ENCODE data around the gene ODF2L.
A peak's percentile ranks its signal among the peaks of the same experiment; 100 is the strongest.

Gene ODF2L

DNA sequence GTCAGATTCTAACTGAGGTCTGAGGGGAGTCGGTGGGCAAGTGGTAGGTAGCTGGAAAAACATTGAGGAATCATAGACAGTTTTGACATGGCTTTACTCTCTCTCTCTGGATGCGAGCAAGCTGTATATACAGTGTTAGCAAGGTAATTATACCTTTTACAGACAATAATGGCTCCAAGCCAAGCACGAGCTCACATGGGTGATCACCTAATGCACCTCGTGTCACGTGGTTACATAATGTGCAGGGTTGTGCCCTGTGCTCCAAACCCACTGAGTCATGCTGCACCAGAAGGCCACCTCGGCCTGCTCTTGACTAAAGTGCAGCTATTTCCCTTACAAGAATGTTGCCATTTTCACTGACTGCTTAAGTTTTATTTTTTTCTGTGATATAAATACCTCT lies 20.2 kb upstream of the ODF2L start:
- DNase-seq (ENCODE audit: low spot score in 2 of 2) (no peak), ATAC-seq (ENCODE audit: low read depth) (no peak)
- Mint-ChIP-seq H3K4me3 (no peak overlapping the region), H3K36me3 (no peaks in the 10 kb centered on the region), H3K4me1 (peaks cover 4% of the 10 kb centered on the region), H3K27me3 (no peaks in the 10 kb centered on the region), H3K27ac (no peak overlapping the region), H3K9me3 (no peaks in the 10 kb centered on the region)

DNA sequence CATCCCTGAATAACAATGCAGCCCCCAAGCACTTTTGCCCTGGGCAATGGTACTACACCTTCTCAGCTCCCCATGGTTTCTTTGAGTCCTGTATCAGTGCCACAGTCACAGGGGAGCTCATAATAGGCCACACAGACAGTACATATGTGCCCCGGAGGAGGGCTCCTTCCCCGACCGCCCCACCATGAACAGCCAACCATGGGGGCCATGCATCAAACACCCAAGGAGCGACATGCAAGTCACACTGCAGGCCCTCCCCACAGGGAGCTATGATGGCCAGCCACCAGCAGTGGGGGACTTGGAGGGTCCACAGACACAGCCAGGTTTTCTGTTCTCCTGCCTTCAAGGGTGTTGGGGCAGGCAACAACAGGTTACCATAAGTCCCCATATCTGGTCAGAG lies 14.8 kb upstream of the ODF2L start:
- no peak for ATAC-seq (ENCODE audit: low read depth)
- H3K27me3 Mint-ChIP-seq: no peaks in the 10 kb centered on the region
- no peak for DNase-seq (ENCODE audit: low spot score in 2 of 2)
- H3K27ac Mint-ChIP-seq: no peak overlapping the region
- no peak overlapping the region for H3K4me3 Mint-ChIP-seq
- H3K36me3 Mint-ChIP-seq: no peaks in the 10 kb centered on the region
- H3K4me1 Mint-ChIP-seq: no peaks in the 10 kb centered on the region
- no peaks in the 10 kb centered on the region for H3K9me3 Mint-ChIP-seq

DNA sequence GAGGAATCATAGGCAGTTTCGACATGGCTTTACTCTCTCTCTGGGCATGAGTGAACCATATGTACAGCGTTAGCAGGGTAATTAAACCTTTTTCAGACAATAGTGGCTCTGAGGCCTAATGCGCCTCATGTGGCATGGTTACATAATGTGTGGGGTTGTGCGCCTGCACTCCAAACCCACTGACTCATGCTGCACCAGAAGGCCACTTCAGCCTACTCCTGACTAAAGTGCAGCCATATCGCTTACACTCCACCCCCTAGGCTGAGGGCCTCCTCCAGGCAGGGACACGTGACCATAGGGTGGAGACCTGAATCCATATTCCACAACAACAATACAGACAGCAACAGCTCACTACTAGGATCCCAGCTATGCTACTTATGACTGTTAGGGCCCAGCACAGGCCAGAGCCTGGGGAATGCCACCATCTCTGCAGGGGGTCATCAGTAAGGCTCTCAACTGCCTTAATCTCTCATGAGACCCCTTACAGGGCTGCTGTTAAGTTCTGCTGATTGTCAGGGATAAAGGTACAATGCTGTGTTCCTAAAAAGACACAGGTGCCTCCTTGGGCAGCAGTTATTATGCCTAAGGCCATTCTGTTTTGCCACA lies 13.4 kb upstream of the ODF2L start:
- Mint-ChIP-seq H3K27ac (no peak overlapping the region), H3K4me3 (no peak overlapping the region), H3K27me3 (no peaks in the 10 kb centered on the region), H3K9me3 (no peaks in the 10 kb centered on the region), H3K36me3 (no peaks in the 10 kb centered on the region), H3K4me1 (no peaks in the 10 kb centered on the region)
- DNase-seq (ENCODE audit: low spot score in 2 of 2) (no peak), ATAC-seq (ENCODE audit: low read depth) (no peak)

DNA sequence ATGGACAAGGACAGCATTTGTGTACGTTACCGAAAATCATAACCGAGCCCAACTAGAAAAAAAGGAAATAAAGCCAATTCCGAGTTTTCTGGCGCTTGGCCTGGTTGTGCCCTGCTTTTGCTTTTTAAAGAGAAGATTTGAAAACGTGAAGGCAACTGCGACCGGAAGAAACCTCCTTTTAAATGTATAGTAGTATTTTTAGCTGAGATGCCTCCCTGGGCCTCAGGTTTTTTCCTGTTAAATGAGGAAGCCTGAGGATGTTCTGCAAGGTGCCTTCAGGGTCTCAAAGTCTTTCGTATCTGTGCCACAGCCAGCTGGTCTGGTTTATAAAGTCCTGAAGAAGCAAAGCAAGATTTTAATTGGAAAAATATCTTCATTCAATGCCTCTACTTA lies 371 bp upstream of the ODF2L start:
- Mint-ChIP-seq H3K9me3 (no peaks in the 10 kb centered on the region), H3K27me3 (no peaks in the 10 kb centered on the region), H3K27ac (peak overlapping the region; percentile 97), H3K36me3 (no peaks in the 10 kb centered on the region), H3K4me1 (peaks cover 32% of the 10 kb centered on the region), H3K4me3 (peak overlapping the region; percentile 99)
- DNase-seq (ENCODE audit: low spot score in 2 of 2): peak in 1 of 2 donors; percentile 16
- peak; percentile 31 for ATAC-seq (ENCODE audit: low read depth)

DNA sequence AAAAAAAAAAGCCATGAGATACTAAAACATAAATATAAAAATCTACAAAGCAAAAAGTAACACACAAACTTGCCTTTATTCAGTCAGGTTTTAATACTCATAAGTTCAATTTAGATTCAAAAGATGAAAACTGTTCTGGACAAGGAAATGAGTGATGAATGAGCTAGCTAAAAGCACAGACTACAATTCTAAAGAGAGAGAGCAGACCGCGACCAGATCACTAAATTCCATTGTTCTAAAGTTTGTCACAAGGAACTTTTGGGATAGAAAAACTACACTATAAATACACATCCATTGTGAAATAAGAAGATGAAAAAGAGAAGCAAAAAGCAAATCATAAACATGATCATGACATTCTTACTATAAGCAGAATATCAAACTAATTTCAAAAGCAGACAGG lies 1.7 kb downstream of the ODF2L start:
- no peak for DNase-seq (ENCODE audit: low spot score in 2 of 2)
- H3K27ac Mint-ChIP-seq: no peak overlapping the region
- peak overlapping the region; percentile 24 for H3K4me3 Mint-ChIP-seq
- H3K36me3 Mint-ChIP-seq: peaks cover 7% of the 10 kb centered on the region
- no peaks in the 10 kb centered on the region for H3K27me3 Mint-ChIP-seq
- peaks cover 50% of the 10 kb centered on the region for H3K4me1 Mint-ChIP-seq
- H3K9me3 Mint-ChIP-seq: no peaks in the 10 kb centered on the region
- ATAC-seq (ENCODE audit: low read depth): no peak

DNA sequence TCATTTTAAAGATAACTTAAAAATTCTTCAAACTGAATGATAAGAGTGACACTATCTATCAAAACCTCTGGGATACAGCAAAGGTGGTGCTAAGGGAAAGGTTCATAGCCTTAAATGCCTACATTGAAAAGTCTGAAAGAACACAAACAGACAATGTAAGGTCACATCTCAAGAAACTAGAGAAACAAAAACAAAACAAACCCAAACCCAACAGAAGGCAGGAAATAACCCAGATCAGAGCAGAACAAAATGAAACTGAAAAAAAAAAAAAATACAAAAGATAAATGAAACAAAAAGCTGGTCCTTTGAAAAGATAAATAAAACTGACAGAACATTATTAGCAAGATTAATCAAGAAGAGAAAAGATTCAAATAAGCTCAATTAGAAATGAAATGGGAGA lies 6.8 kb downstream of the ODF2L start:
- peak; percentile 74 for ATAC-seq (ENCODE audit: low read depth)
- peak overlapping the region; percentile 75 for H3K27ac Mint-ChIP-seq
- no peaks in the 10 kb centered on the region for H3K9me3 Mint-ChIP-seq
- no peak for DNase-seq (ENCODE audit: low spot score in 2 of 2)
- H3K27me3 Mint-ChIP-seq: no peaks in the 10 kb centered on the region
- H3K4me3 Mint-ChIP-seq: peak overlapping the region; percentile 15
- H3K4me1 Mint-ChIP-seq: peaks cover 36% of the 10 kb centered on the region
- peaks cover 7% of the 10 kb centered on the region for H3K36me3 Mint-ChIP-seq

DNA sequence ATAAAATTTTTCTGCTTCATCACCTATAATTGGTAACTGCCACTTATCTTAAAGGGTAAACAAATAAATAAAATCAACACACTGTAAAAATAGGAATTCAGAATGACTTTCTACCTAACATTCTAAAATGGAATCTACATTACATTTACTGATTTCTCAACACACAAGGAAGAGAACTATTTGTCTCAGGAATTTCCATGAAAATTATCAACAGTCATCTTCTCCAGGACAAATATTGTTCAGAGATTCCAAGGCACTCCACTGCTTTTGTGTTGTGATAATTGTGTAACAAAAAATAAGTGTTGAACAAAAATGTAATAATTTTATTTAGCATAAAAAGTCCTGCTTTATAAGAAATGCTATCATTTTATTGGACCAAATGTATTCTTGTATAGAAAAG lies 7.3 kb downstream of the ODF2L start:
- Mint-ChIP-seq H3K4me1 (peaks cover 34% of the 10 kb centered on the region), H3K36me3 (peaks cover 7% of the 10 kb centered on the region), H3K27ac (peak overlapping the region; percentile 75), H3K4me3 (no peak overlapping the region), H3K27me3 (no peaks in the 10 kb centered on the region), H3K9me3 (no peaks in the 10 kb centered on the region)
- no peak for DNase-seq (ENCODE audit: low spot score in 2 of 2)
- no peak for ATAC-seq (ENCODE audit: low read depth)

DNA sequence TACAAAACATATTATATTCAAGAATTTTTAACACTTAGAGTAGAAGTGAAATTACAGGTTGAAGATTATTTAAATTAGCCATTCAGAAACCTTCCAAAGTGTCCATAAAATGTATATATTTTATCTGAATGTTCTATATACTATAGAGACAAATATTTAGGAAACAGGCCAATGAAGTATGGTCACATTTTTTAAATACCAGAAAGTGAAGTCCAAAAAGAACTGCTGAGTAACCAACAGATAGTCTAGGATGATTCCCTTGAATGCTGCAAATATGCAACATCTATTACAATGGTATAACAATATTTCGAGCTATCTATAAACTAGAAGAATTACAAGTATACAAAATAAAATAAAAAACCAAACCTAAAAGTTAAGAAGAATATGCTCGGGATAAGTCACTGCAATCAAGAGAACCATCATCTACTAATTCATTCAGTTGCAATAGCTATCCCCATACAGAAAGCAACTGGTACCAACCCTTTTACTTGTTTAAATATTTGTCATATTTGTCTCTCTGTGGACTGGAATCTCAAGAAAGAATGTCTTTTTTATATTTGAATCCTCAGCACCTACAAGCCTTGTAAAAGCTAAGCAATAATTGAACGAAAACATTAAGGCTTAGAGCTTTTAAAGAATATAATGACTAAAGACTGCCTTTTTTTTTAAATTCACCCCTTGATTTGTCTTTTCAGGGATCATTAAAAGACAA lies 8.1 kb downstream of the ODF2L start:
- DNase-seq (ENCODE audit: low spot score in 2 of 2) (no peak), ATAC-seq (ENCODE audit: low read depth) (no peak)
- H3K4me3 Mint-ChIP-seq: no peak overlapping the region
- H3K36me3 Mint-ChIP-seq: peaks cover 7% of the 10 kb centered on the region
- H3K27me3 Mint-ChIP-seq: no peaks in the 10 kb centered on the region
- no peak overlapping the region for H3K27ac Mint-ChIP-seq
- H3K4me1 Mint-ChIP-seq: peaks cover 31% of the 10 kb centered on the region
- H3K9me3 Mint-ChIP-seq: no peaks in the 10 kb centered on the region

DNA sequence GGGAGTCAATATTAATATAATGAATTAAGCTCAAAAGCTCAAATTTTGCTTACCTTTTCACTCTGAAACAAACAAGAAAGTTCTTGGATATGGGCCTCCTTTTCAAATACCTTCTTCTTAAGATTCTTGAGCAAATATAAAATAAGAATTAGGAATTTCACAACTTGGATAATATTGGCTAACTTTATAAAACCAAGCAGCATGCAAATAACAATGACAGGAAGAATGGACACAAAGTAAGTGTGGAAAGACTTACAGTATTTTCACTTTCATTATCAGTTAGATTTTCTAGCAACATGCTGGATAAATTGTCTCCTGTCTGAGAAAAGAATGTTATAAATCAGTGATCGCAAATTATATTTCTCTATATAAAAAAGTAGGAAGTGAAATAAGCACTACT lies 13.2 kb downstream of the ODF2L start:
- Mint-ChIP-seq H3K36me3 (peaks cover 9% of the 10 kb centered on the region), H3K4me1 (no peaks in the 10 kb centered on the region), H3K27ac (peak overlapping the region; percentile 24), H3K27me3 (no peaks in the 10 kb centered on the region), H3K9me3 (peaks cover 4% of the 10 kb centered on the region), H3K4me3 (no peak overlapping the region)
- no peak for ATAC-seq (ENCODE audit: low read depth)
- DNase-seq (ENCODE audit: low spot score in 2 of 2): no peak

DNA sequence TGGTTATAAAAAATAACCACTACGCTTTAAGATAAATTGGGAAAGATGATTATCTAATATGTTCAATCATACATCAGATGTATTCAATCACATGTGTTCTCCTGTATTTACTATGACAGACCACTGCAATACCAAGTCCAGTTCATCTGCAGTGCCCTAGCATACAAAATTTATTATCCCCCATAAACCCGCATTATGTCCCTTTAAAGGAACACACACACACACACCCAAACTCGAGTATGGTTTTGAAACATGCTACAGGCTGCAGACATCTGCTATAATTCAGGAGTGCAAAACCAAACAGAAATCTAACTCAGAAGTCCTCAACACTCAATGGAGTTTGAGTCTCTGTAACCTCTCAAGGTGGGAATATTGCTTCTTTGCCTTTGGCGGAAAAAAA lies 14.9 kb downstream of the ODF2L start:
- Mint-ChIP-seq H3K4me1 (no peaks in the 10 kb centered on the region), H3K27me3 (no peaks in the 10 kb centered on the region), H3K9me3 (peaks cover 6% of the 10 kb centered on the region)

DNA sequence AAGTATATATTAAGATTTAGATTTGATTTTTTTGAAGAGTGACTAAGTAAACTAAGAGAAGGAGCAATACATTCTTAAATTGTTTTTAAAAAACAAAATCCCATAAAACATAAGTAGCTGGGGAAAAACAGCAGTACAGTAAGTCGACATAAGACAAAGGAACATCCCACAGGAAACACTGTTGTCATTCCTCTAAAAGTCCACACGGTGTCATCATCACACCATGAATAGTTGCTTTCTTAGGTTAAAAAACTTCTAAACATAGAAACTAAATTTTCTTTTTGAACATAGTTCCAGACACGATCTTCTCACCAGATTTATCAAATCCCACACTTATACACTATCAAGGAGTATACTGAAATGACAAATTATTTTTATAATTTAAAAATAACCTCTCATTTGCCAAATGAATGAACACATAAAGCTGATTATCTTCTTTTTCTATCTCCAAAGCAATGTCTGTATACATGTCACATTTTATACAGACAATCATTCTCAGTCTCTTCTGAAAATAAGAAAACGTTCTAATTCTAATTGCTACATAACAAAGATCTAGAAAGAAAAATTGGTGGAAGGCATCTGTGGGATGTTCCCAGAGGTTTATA lies 15.8 kb downstream of the ODF2L start:
- DNase-seq (ENCODE audit: low spot score in 2 of 2) (peak in 1 of 2 donors; percentile 12), ATAC-seq (ENCODE audit: low read depth) (peak; percentile 48)
- peaks cover 27% of the 10 kb centered on the region for H3K36me3 Mint-ChIP-seq
- peaks cover 6% of the 10 kb centered on the region for H3K9me3 Mint-ChIP-seq
- H3K4me3 Mint-ChIP-seq: no peak overlapping the region
- H3K27ac Mint-ChIP-seq: no peak overlapping the region
- H3K4me1 Mint-ChIP-seq: no peaks in the 10 kb centered on the region
- no peaks in the 10 kb centered on the region for H3K27me3 Mint-ChIP-seq

More for the DNA sequence above, 14.9 kb downstream of the ODF2L start:
- Mint-ChIP-seq H3K36me3 (peaks cover 26% of the 10 kb centered on the region), H3K27ac (no peak overlapping the region), H3K4me3 (no peak overlapping the region)
- no peak for DNase-seq (ENCODE audit: low spot score in 2 of 2)
- ATAC-seq (ENCODE audit: low read depth): no peak

DNA sequence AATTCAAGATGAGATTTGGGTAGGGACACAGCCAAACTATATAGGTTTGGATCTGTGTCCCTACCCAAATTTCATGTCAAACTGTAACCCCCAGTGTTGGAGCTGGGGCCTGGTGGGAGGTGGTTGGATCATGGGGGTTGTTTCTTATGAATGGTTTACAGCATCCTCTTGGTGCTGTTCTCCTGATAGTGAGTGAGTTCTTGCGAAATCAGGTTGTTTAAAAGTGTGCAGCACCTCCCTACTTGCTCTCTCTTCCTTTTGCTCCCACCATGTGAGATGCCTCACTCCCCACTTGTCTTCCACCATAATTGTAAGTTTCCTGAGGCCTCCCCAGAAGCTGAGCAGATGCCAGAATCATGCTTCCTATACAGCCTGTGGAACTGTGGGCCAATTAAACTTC lies 17.3 kb downstream of the ODF2L start:
- H3K9me3 Mint-ChIP-seq: peaks cover 6% of the 10 kb centered on the region
- no peaks in the 10 kb centered on the region for H3K4me1 Mint-ChIP-seq
- no peak overlapping the region for H3K4me3 Mint-ChIP-seq
- H3K27ac Mint-ChIP-seq: no peak overlapping the region
- H3K36me3 Mint-ChIP-seq: peaks cover 33% of the 10 kb centered on the region
- ATAC-seq (ENCODE audit: low read depth) (no peak), DNase-seq (ENCODE audit: low spot score in 2 of 2) (no peak)
- H3K27me3 Mint-ChIP-seq: no peaks in the 10 kb centered on the region

DNA sequence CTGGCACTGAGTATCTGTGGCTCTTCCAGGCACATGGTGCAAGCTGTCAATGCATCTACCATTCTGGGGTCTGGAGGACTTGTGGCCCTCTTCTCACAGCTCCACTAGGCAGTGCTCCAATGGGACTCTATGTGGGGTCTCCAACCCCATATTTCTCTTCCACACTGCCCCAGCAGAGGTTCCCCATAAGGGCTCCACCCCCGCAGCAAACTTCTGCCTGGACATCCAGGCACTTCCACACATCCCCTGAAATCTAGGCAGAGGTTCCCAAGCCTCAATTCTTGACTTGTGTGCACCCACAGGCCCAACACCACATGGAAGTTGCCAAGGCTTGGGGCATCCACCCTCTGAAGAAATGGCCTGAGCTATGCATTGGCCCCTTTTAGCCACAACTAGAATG lies 18.8 kb downstream of the ODF2L start:
- DNase-seq (ENCODE audit: low spot score in 2 of 2) (no peak), ATAC-seq (ENCODE audit: low read depth) (no peak)
- H3K9me3 Mint-ChIP-seq: peaks cover 6% of the 10 kb centered on the region
- H3K4me3 Mint-ChIP-seq: no peak overlapping the region
- peaks cover 40% of the 10 kb centered on the region for H3K36me3 Mint-ChIP-seq
- no peaks in the 10 kb centered on the region for H3K27me3 Mint-ChIP-seq
- H3K4me1 Mint-ChIP-seq: no peaks in the 10 kb centered on the region
- H3K27ac Mint-ChIP-seq: no peak overlapping the region

DNA sequence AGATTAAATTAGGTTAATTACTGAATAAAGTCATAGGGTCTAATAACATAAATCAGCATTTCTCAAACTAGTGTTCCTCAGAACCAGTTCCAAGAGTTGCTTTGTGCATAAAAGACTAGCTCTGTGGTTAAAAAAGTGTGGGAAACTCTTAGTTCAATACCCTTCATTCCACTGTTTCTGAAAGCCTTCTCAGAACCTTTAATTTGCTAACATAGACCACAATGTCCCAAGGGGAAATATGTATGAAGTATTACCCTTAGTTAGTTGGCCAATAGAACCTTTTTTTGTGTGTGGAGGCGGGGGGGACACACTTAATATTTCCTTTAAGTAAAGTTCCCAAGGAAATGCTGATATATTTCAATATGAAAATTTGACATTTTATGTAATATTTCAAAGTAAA lies 20.4 kb downstream of the ODF2L start:
- Mint-ChIP-seq H3K9me3 (peaks cover 6% of the 10 kb centered on the region), H3K27ac (no peak overlapping the region), H3K27me3 (no peaks in the 10 kb centered on the region), H3K4me1 (no peaks in the 10 kb centered on the region), H3K4me3 (no peak overlapping the region), H3K36me3 (peaks cover 42% of the 10 kb centered on the region)
- ATAC-seq (ENCODE audit: low read depth): no peak
- no peak for DNase-seq (ENCODE audit: low spot score in 2 of 2)

DNA sequence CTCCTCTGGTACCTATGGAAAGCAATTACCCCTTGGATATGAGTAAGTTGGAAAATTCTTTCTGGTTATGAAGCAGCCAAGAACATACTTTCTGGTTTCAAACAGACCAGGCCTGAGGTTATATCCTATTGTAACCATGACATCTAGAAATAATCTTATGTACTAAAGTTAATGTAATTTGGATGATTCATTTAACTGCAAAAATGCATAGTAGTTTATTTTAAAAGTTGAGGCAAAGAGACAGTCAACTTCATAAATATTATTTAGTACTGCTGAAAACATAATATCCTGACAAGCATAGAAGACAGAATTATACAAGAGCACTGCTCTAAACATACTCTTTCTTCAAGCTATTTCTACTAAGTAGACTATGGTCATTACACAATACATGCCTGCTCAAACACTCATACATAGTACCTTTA lies 25.5 kb downstream of the ODF2L start:
- DNase-seq (ENCODE audit: low spot score in 2 of 2): no peak
- H3K9me3 Mint-ChIP-seq: no peaks in the 10 kb centered on the region
- peaks cover 20% of the 10 kb centered on the region for H3K36me3 Mint-ChIP-seq
- H3K27ac Mint-ChIP-seq: no peak overlapping the region
- H3K4me1 Mint-ChIP-seq: no peaks in the 10 kb centered on the region
- no peak for ATAC-seq (ENCODE audit: low read depth)
- H3K4me3 Mint-ChIP-seq: no peak overlapping the region
- no peaks in the 10 kb centered on the region for H3K27me3 Mint-ChIP-seq
